GM12892 (cell line): ENCODE results near the gene DNPH1. TPM values are rescaled to one million over a fixed set of nuclear protein-coding genes. Genes with fewer than 3 reads are reported as not detected.
A peak's percentile ranks its signal among the peaks of the same experiment; 100 is the strongest.

Source experiments
- DNase-seq: peaks from one replicate; pipeline ENCODE4 v3.0.0; 2011; ENCODE audit not compliant: insufficient read length
- FAIRE-seq: peaks from 2 replicates; lab custom pipeline; 2011; peaks lifted over from hg19 to GRCh38; lab: Jason Lieb, UNC
- POLR2A ChIP-seq: IDR thresholded peaks from 2 replicates; pipeline ENCODE4 v1.6.1; 2011; ENCODE audit warnings: low read depth, low read length, control low read depth
- POLR2AphosphoS5 ChIP-seq: IDR thresholded peaks from 2 replicates; pipeline ENCODE4 v1.6.1; 2011; ENCODE audit warnings: low read depth, low read length, control low read depth
- TAF1 ChIP-seq: IDR thresholded peaks from 2 replicates; pipeline ENCODE4 v1.6.1; 2011; ENCODE audit warnings: low read depth, mild to moderate bottlenecking, control low read depth, low read length, borderline replicate concordance
- polyA plus RNA-seq: library from polyadenylated mRNA; unstranded; fragments of >200 nt; gene quantifications from one replicate; pipeline ENCODE4 v1.2.1, GENCODE V29; 2012; ENCODE audit warnings: missing spikeins, inconsistent platforms; ENCODE audit not compliant: missing spikeins

The DNPH1 gene, protein sequence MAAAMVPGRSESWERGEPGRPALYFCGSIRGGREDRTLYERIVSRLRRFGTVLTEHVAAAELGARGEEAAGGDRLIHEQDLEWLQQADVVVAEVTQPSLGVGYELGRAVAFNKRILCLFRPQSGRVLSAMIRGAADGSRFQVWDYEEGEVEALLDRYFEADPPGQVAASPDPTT
- polyA plus RNA-seq = 56.6 TPM

DNA sequence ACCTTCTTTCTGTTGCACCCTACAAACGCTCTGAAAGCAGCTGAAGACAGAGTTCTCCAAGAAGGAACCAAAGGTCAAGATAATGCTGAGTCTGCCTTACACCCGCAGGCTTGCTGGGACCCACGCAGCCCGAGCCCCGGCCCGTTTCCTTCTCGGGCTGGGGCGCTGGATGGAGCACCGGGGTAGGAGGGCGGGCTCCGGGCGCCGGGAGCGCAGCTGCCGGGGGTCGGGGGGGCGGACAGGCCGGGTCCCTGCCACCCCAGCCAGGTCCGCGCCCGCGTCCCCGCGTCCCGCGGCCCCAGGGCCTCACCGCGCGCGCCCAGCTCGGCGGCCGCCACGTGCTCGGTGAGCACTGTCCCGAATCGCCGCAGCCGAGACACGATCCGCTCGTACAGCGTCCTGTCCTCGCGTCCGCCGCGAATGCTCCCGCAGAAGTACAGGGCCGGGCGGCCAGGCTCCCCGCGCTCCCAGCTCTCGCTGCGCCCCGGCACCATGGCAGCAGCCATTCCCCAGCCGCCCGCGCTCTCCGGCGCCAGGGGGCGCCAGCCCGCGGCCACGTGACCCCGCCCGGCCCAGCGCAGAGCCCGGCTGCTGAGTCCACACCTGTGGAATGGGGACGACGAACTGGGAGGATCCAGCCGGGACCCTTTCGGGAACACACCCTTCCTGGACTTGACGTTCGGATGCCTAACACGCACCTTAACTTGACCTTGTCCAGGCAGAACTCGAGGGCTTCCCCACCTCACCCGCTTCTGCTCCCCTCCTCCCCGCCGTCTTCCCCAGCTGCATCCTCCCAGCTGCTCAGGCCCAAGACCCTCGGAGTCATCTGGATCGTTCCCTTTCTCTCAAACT, at the start of gene DNPH1:
DNPH1 (minus strand) TSS at position 531 of the 852 bp plus-strand sequence; CDS start at position 506, 25 bp downstream.
- 0 out of 2 replicates have a peak, but pooled peaks have one; percentile 21 for TF ChIP-seq POLR2AphosphoS5
- peak; percentile 80; the same call in 1 of the 2 replicates for TF ChIP-seq TAF1
- peak; percentile 72; the same call in 1 of the 2 replicates for TF ChIP-seq POLR2A
- DNase-seq (peak; percentile 81), FAIRE-seq (peak; percentile 86)

DNA sequence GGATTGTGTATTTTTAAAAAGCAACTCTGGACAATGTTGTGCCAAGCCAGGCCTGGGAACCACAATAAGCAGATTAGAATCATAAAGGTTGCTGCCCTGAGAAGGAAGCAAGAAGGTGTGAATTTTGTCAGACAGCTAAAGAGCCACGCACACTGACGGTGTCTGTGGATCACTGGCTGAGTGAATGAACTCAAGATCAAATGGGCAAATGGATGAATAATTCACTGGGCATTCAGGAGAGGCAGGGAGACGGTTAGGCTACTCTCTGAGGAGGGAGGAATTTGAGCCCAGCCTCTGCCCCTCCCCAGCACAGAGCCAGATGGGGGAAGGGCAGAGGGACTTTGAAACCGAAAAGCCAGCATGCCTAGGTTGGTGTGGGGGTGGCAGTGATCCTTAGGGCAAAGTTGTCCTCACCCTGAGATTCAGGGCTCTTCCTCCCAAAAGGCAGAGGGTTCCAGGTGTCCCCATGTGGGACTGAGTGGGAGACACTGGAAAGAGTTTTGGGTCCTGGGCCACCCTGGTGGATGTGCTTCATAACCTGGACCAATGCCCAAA, 49.3 kb upstream of the DNPH1 start:
- no peak for TF ChIP-seq POLR2A
- TF ChIP-seq POLR2AphosphoS5 = no peak
- TF ChIP-seq TAF1 = no peak
- FAIRE-seq (no peak), DNase-seq (no peak)

DNA sequence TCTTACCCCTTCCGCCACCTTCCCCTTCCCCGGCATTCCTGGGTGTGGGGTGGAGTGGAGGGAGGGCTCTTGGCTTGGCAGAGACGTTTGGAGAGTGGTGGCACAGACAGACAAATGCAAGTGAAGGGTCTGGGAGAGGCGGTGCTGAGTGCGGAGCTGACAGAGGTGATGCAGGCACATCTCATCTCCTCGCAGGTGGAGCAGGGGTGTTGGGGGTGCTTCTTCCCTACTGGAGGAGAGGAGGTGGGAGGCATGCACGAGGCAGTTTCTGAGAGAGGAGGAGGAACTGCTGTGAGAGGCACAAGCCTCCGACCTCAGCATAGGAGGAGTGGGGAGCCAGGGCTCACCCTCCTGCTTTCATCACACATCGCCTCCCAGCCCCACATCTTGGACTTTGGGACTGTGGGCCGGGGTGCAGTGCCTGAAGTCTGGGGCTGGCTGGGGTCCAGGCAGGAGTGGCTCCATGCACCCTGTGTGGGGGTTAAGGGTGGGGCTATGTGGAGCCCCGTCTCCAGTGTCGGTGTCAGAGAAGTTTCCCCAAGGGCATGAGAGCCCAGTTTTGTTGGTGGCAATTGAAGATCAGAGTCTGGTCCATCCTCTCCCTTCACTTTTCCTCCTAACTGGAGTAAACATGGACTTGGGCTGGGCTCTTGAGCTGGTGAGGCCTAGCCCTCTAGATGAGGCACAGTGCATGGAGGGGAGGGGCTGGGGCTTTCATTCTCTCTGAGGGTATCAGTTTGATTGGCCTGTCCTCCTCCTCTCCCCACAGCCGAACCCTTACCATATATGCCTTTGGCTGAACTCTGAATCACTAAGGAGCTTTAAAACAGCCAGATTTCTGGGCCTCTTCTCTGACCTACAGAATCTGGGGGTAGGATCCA, 48.6 kb upstream of the DNPH1 start:
- no peak for TF ChIP-seq TAF1
- TF ChIP-seq POLR2AphosphoS5 = no peak
- DNase-seq (no peak), FAIRE-seq (no peak)

DNA sequence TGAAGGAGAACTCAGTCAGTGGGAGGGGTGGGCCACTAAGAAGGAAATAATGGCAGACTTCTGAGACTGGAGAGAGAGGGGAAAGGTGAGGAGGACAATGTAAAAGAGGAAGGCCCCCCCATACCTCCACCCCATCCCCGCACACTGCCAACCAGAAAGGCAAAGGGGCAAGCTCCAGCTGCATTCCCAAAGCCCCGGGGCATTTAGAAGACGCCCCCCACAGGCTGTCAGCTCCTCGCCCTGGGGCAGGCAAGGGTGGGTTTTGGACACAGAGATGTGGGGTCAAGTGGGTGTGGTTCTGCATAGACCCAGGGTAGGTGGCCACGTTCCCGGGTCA, 48.0 kb upstream of the DNPH1 start:
- no peak for FAIRE-seq
- TF ChIP-seq TAF1 (no peak), POLR2AphosphoS5 (no peak), POLR2A (no peak)
- DNase-seq = no peak

DNA sequence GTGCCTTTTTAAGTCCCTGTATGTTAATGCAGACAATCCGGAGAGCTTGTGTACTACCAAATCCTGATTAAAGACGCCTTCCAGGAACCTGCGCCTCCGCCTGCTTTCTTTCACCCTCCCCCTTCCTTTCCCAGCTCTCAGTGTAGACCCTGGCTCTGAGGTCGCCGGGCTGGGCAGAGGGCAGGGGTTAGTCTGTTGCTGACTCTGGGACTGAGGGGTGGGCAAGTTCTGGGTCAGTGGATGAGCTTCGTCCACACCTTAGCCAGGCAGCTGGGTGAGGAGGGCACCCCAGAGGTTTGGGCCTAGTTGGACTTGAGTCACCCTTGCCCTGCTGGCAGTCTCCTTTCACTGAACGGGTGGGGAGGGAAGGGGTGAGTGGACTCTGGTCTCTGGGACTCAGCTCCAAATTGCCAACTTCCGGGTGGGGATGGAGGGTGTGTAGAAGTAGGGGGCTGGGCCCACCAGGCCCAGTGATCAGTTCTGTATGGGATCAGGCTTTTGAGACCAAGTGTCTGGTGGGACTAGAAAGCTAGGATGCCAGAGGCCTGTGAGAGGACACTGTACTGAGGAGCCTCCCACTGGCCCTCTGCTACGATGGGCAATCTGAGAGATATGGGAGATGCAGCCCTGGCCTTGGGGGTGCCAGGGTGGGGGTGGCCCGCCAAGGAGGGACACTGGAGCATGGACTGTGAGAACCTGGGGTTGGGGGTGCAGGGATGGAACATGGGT, 47.5 kb upstream of the DNPH1 start:
- TF ChIP-seq POLR2AphosphoS5 (no peak), POLR2A (no peak), TAF1 (no peak)
- no peak for FAIRE-seq
- DNase-seq = no peak

DNA sequence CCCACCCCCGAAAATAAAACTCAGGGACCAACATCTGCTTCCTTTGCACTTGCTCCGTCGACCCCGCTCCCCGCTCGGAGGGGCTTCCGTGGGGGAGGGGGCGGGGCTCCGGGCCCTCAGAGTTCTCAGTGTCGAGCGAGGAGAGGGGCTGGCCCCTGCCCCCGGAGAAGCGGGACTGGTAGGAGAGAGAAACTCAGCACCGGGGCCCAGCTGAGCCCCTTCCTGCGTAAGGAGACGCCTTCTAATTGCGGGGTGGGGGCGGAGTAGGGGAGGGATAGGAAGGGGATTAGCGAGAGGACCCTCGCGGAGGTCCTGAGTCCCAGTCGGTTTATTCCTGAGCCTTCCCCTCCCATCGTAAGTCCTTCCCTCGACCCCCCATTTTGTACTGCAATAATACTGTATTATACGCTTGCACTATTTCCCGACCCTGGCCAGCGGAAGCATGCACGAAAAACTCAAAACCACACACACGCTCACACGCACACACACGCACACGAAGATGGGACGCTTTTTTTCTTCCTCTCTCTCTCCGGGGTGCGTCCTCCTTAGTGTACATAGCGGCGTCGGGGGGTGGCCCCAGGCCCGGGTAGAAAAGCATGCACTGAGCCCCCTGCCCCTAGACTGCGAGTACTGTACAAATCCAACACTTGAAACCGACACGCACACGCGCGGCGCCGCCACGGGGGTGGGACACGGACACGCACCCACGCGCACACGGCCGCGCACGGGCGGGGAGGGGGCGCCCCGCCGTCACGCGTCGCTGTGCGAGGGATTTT, 46.7 kb upstream of the DNPH1 start:
- no peak for TF ChIP-seq POLR2A
- no peak for TF ChIP-seq POLR2AphosphoS5
- TF ChIP-seq TAF1 = no peak
- no peak for DNase-seq
- peak; percentile 74 for FAIRE-seq

DNA sequence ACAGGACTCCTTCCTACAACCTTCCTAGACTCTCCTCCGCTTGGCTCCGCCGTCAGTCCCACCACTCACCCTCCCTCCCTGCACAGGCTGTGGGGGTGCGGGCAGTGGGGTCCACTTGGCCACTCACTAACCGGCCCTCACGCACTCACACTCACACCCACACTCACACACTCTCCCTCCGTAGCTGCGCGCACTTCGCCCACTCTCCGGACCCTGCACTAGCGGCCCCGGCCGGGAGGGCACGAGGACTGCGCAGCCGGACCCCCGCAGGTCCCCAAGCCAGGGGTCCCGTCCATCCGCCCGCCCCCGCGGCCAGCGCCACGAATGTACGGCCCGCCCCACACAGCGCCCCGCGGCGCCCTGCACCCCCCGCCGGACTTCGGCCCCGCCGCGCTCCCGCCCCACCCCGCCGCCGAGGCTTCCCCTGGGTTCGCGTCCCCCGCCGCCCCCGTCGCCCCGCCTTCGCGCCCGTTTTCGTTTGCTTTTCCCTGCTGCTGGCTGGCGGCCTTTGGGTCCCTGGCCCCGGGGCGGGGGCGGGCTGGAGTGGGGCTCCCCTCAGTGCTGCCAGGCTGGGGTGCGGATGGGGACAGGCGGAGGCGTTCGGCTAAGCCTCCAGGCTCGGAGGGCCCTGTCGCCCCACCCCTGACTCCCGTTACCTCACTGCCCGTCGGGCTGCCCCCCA, 45.8 kb upstream of the DNPH1 start:
- TF ChIP-seq TAF1 (no peak), POLR2AphosphoS5 (no peak), POLR2A (no peak)
- FAIRE-seq = no peak
- peak; percentile 55 for DNase-seq

DNA sequence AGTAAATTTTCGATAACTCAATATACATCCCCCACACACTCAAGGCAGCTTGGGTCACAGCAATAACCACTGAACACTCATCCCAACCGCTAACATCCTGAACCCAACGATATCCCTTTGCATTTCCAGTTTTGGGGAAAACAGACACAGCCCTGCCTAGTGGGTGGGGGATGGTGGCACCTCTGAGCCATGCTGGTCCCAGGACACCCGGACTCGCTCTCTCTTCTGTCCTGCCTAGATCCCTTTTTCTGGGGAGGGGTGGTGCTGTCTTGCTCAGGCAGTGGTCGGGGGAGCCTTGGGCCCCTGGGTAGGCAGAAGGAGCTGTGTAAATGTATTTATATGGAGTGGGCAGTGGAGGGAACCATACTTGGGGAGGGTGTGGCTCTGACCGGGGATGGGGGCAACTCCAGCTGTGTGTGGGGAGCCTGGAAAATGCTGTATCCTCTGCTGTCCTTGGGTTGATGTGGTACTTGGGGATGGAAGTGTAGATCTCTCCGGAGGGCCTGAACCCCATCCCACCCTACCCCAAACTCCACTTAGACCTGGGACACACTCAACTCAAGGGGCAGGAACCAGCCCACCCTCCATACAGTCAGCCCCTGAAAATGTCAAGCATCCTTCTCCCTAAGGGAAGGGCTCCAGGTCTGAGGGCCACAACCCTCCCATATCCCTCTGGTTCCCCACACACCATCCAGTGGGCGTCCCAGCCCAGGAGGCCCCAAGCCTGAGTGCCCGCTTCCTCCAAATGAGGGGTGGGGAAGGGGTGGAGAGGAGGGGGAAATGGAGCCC, 45.0 kb upstream of the DNPH1 start:
- DNase-seq = no peak
- TF ChIP-seq POLR2A = no peak
- no peak for TF ChIP-seq TAF1
- no peak for TF ChIP-seq POLR2AphosphoS5
- FAIRE-seq = no peak

DNA sequence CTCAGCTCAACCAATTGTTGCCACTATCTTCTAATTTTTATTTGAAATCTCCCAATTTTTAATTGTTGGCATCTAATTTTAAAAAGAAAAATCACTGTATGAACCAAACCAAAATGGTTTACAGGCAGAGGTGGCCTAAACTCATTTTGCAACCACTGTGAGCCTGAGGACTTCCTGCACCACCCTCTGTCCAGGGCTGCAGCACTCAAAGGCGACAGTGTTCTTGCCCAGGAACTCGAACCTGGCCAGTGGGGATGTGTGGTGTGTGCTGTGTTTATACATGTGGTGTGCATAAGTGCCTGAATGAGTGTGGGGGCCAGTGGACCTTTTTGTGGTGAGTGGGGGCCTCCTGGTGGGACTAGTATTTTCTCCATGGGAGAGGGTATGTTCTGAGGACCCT, 44.4 kb upstream of the DNPH1 start:
- FAIRE-seq = no peak
- TF ChIP-seq POLR2AphosphoS5 = no peak
- DNase-seq = no peak
